GM12874 (cell line): ENCODE measurements around the gene DTX1.

Experiments
- TF ChIP-seq, protein P1 (sequence below): IDR thresholded peaks from 2 replicates; pipeline ENCODE4 v1.5.1; 2011; ENCODE audit warnings: low read depth, mild to moderate bottlenecking, control low read depth, low read length, moderate library complexity; ENCODE audit not compliant: insufficient read depth

The DTX1 gene

DNA sequence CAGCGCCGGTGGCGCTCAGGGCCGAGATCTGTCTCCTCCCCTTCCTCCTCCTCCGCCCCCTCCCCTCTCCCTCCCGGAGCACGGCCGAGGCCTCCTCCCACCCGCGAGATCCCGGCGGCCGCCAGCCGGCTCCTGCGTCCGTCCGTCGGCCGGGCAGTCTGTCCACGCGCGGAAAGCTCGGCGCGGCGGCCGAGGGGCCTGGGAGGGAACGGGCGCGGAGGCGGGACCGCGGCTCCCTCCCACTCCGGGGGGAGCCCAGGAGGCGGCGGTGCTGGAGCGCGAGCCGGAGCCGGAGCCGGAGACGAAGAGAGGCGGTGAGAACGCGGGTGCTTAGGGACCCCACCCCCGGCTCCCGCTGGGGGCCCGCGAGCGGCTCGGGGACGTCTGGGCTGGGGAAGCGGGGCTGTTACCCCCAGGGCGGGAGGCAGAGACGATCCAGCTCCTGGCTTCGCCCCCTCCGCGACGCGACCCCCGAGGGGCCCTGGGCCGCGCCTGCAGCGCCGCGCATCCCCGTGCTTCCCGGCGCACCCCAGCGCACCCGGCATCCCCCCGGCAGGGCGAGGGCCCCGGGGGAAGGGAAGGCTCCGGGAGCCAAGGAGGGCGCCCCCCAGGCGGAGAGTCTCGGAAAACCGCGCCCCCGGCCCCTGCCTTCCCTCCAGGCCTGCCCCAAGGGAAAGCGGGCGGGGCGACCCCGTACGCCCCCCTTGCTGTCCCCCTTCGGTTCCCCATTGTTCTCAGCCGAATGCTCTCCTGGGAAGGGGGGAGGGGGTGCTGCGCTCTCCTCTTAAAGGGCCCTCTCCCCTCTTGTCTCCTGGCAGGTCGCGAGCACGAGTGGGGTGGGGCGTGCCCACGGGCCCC lies at the start of gene DTX1:
Gene DTX1, plus strand, starts transcription at position 100 of the 858 bp plus-strand sequence. CDS start 1,463 bp downstream, outside the sequence.
- TF ChIP-seq, protein P1, sequence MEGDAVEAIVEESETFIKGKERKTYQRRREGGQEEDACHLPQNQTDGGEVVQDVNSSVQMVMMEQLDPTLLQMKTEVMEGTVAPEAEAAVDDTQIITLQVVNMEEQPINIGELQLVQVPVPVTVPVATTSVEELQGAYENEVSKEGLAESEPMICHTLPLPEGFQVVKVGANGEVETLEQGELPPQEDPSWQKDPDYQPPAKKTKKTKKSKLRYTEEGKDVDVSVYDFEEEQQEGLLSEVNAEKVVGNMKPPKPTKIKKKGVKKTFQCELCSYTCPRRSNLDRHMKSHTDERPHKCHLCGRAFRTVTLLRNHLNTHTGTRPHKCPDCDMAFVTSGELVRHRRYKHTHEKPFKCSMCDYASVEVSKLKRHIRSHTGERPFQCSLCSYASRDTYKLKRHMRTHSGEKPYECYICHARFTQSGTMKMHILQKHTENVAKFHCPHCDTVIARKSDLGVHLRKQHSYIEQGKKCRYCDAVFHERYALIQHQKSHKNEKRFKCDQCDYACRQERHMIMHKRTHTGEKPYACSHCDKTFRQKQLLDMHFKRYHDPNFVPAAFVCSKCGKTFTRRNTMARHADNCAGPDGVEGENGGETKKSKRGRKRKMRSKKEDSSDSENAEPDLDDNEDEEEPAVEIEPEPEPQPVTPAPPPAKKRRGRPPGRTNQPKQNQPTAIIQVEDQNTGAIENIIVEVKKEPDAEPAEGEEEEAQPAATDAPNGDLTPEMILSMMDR = no peak

DNA sequence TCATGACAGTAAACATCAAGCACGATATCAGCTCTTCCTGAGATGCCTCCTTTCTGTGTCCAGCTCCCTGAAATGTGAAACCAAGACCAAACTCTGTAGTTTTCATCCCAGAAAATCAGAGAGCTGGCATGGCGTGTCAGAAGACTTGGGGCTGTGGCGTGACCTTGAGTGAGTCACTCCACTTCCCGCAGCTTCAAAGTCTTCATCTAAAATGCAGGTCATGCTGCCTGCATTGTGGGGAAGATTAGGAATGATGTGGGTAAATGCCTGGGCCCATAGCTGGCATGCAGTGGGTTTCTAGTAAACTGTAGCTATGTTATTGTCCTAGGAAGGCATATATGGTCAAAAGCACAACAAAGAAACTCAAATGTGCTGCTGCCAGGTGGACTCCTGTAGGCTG lies 49.4 kb upstream of the DTX1 start:
- TF ChIP-seq, protein P1 = no peak

DNA sequence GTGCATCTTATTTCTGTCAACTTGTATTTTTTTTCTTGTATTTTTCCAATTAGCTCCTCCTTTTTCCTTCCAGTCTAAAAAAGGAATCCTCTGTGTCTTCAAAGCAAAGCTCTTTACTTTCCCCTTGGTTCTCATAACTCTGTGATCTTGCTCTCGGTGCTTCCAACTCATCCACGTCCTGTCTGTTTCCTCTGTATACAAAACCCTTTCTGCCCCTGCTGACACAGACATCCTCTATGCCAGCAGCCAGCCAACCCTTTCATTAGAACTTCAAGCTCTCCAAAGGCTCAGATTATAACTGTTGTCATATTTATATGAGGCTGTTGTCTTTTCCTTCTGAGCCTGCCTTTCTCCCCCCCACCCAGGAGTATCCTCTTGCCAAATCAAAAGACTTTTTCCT lies 45.8 kb upstream of the DTX1 start:
- TF ChIP-seq, protein P1 = no peak

DNA sequence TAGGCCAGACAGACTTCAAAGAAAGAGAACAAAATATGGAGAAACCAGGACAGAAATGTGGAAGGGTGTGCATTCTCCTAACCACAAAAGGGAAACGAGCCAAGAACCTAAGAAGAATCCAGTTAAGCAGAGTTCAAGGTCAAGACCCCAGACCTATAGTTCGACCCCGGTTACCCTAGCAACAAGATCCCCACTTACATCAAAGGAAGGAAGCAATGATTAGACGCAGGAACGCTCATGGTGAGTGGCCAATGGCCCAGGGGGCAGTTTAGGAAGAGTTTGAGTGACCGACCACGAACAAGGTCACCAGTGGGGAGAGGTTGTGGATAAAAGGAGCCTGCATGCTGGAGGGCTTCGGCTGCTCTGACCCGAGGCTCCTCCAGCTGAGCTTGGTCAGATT lies 42.0 kb upstream of the DTX1 start:
- TF ChIP-seq, protein P1 = no peak

DNA sequence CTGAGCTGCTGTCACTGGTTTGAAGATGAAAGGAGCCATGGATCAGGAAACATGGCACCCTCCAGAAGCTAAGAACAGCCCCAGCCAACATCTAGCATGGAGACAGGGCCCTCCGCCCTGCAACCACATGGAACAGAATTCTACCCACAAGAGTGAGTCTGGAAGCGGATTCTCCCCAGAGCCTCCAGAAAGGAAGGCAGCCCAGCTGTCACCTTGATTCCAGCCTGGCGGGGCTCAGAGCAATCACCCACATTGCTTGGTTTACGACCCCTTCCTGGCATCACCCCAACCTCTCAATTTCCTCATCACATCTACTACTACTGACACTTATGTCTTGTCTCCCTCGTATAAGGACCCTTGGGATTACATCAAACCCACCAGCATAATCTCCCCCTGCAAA lies 39.7 kb upstream of the DTX1 start:
- TF ChIP-seq, protein P1 = no peak

DNA sequence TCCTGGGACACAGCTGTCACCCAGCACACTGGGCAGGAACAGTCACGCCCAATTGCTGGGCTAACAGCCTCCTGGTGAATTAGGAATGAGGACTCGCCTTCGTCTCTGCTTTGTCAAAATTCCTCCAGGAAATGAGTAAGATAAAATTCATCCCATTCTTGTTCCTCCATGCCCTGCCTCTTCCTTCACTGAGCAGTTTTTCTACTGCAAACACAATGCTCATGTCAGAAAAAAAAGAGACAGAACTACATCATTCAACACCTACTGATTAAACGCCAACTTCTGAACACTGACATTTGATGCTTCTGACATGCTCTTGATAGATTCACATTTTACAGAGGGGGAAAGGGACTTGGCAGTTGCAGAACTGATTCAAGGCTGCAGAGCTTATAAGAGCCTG lies 37.5 kb upstream of the DTX1 start:
- TF ChIP-seq, protein P1 = no peak

DNA sequence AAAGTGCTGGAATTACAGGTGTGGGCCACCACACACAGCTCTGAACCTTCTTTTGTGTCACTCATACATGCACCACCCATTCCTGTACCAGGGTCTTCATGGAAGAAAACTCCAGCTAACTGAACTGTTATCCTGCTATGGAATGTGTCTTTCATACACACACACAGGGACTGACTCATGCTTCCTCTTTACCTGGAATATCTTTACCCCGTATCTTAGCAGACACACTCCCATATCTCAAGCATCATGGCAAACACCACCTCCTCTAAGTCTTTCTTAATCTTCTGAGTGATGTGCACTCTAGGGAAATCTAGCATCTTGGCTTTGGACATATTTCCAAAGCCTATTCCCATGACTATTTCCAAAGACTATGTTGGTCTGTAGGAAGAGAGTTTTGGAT lies 35.0 kb upstream of the DTX1 start:
- TF ChIP-seq, protein P1 = no peak
